Left ventricle myocardium inferior (tissue), 1 donor: ENCODE results near the gene TANK. TPM values are rescaled to one million over a fixed set of nuclear protein-coding genes. Genes with fewer than 3 reads are reported as not detected.
"Not testable (repeated sequence)": the region's sequence is repeated elsewhere in the genome, so short reads cannot be mapped to it uniquely, and the experiment has no call there.

Experiments
- DNase-seq: peaks from one replicate; pipeline ENCODE4 v3.0.0-alpha.2; 2020
- H3K27ac ChIP-seq: fragments of 200-600 bp; replicated peaks from 2 replicates; pipeline ENCODE4 v1.8.0; 2021
- H3K27me3 ChIP-seq: fragments of 200-600 bp; 2 replicates; pipeline ENCODE4 v1.8.0; 2021; ENCODE audit warnings: low read depth
- H3K36me3 ChIP-seq: fragments of 200-600 bp; 2 replicates; pipeline ENCODE4 v1.8.0; 2021
- H3K4me1 ChIP-seq: fragments of 200-600 bp; 2 replicates; pipeline ENCODE4 v1.8.0; 2021
- H3K4me3 ChIP-seq: fragments of 200-600 bp; 2 replicates; pipeline ENCODE4 v1.8.0; 2021; ENCODE audit warnings: mild to moderate bottlenecking, moderate library complexity
- H3K9me3 ChIP-seq: fragments of 200-600 bp; replicated peaks from 2 replicates; pipeline ENCODE4 v1.8.0; 2021
- CTCF ChIP-seq: fragments of 200-600 bp; IDR thresholded peaks from 2 replicates; pipeline ENCODE4 v1.8.0; 2021; ENCODE audit warnings: antibody characterized with exemption, mild to moderate bottlenecking, borderline replicate concordance
- intact Hi-C: fragments of 100-400 bp; cut with micrococcal nuclease; formaldehyde crosslinking; loops from one replicate; pipeline ENCODE4 v1.11.0; 2022
- total RNA-seq: library from RNA; stranded (reverse); fragmentation: NEBNext Ultra II Directional; extraction: Animal tissue kit (Norgen Biotek cat#: 25700); gene quantifications from one replicate; pipeline ENCODE4 v1.2.1, GENCODE V29; 2021
- donor health status: DM: no; HTN: yes; CAD: no; lungs with severe emphysema.

The TANK gene
- total RNA-seq, 1 donor from 2014 or later = 27.8 TPM

GRCh38 chr2:161273038-161273760 lies 113.0 kb downstream of the TANK start:
- Histone ChIP-seq H3K36me3 (no peaks in the 10 kb centered on the region), H3K9me3 (no peaks in the 10 kb centered on the region), H3K4me1 (no peaks in the 10 kb centered on the region), H3K4me3 (no peak overlapping the region), H3K27me3 (no peaks in the 10 kb centered on the region), H3K27ac (no peak overlapping the region)
- intact Hi-C loops = loop anchor here (10.0 kb wide), 1 partner anchor 48 kb away; no protein-coding TSS in a partner anchor
- DNase-seq = no peak
- TF ChIP-seq CTCF = peak; percentile 82

- not testable (repeated sequence) for H3K36me3 ChIP-seq, DNase-seq, H3K4me3 ChIP-seq, H3K9me3 ChIP-seq, H3K27ac ChIP-seq, H3K4me1 ChIP-seq
- intact Hi-C loops = loop anchor here (10.0 kb wide), 1 partner anchor 54 kb away; no protein-coding TSS in a partner anchor
- H3K27me3 ChIP-seq = peaks cover 23% of the 10 kb centered on the region
Measured at GRCh38 chr2:161278564-161279229, 118.5 kb downstream of the TANK start.

- intact Hi-C loops = loop anchor here (10.0 kb wide), 1 partner anchor 55 kb away; no protein-coding TSS in a partner anchor
- H3K27me3 ChIP-seq = peaks cover 23% of the 10 kb centered on the region
- H3K36me3 ChIP-seq = not testable (repeated sequence)
Measured at GRCh38 chr2:161279230-161279815, 119.1 kb downstream of the TANK start.

GRCh38 chr2:161280906-161281323 lies 120.7 kb downstream of the TANK start:
- intact Hi-C loops, H3K4me1 ChIP-seq, H3K9me3 ChIP-seq, H3K4me3 ChIP-seq, H3K27ac ChIP-seq, H3K36me3 ChIP-seq: not testable (repeated sequence)
- H3K27me3 ChIP-seq = peaks cover 30% of the 10 kb centered on the region
- DNase-seq = peak; percentile 41

More at GRCh38 chr2:161279230-161279815, 119.1 kb downstream of the TANK start:
- H3K9me3 ChIP-seq, H3K4me1 ChIP-seq, H3K27ac ChIP-seq, H3K4me3 ChIP-seq, DNase-seq: not testable (repeated sequence)

GRCh38 chr2:161281615-161282310 lies 121.5 kb downstream of the TANK start:
- intact Hi-C loops, H3K4me3 ChIP-seq, H3K27ac ChIP-seq, H3K9me3 ChIP-seq, H3K4me1 ChIP-seq, H3K36me3 ChIP-seq, DNase-seq: not testable (repeated sequence)
- peaks cover 36% of the 10 kb centered on the region for H3K27me3 ChIP-seq

GRCh38 chr2:161282311-161282644 lies 122.0 kb downstream of the TANK start:
- H3K27me3 ChIP-seq = peaks cover 36% of the 10 kb centered on the region
- H3K27ac ChIP-seq, H3K4me1 ChIP-seq, H3K4me3 ChIP-seq, H3K36me3 ChIP-seq, DNase-seq, H3K9me3 ChIP-seq, intact Hi-C loops: not testable (repeated sequence)

GRCh38 chr2:161283926-161284325 lies 123.7 kb downstream of the TANK start:
- no peak for TF ChIP-seq CTCF
- H3K36me3 ChIP-seq = no peaks in the 10 kb centered on the region
- no peaks in the 10 kb centered on the region for H3K4me1 ChIP-seq
- intact Hi-C loops = no loop called here
- no peak for DNase-seq
- peaks cover 33% of the 10 kb centered on the region for H3K27me3 ChIP-seq
- H3K4me3 ChIP-seq = no peak overlapping the region
- H3K9me3 ChIP-seq = no peaks in the 10 kb centered on the region
- no peak overlapping the region for H3K27ac ChIP-seq

Other genes starting within 250 kb of the TANK start
- 42.3 TPM for gene PSMD14, start 148.0 kb downstream of the TANK start, total RNA-seq